Measurements from ENCODE around the gene ELOB.

Gene ELOB

GRCh38 chr16:2777231-2777902 lies at the start of gene ELOB:
Gene ELOB, minus strand, starts transcription at chr16:2777280. Its CDS starts 41 bp downstream, at chr16:2777239.
- DNase-seq (ENCODE audit: low read depth in 2 of 2), result peak; percentile 83 to 87

GRCh38 chr16:2825906-2826305 lies 48.8 kb upstream of the ELOB start:
- no peak for DNase-seq (ENCODE audit: low read depth in 2 of 2)

GRCh38 chr16:2825049-2825742 lies 48.1 kb upstream of the ELOB start:
- no peak for DNase-seq (ENCODE audit: low read depth in 2 of 2)

- no peak for DNase-seq (ENCODE audit: low read depth in 2 of 2)
These were observed 47.5 kb upstream of the ELOB start for GRCh38 chr16:2824626-2825025.

DNA sequence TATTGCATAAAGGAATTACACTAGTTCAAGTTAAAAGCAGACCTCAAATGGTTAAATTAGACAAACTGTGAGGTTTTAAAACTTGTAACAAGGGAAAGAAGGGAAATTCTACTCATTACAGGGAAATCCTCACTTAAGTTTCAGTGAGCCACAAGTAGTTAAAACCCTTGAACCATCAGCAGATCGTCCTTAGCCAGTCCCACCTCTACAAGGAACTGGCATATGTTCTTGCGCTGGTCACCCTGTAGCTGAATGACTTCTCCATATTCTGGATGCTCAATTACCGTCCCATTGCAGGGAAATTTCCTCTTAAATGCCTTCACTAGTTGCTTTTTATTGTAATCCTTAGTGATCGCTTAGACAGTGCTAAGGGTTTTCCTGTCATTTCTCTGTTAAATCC lies 45.4 kb upstream of the ELOB start:
- DNase-seq (ENCODE audit: low read depth in 2 of 2), result no peak

GRCh38 chr16:2822158-2822495 lies 45.0 kb upstream of the ELOB start:
- no peak for DNase-seq (ENCODE audit: low read depth in 2 of 2)

GRCh38 chr16:2821487-2822157 lies 44.5 kb upstream of the ELOB start:
- DNase-seq (ENCODE audit: low read depth in 2 of 2), result no peak

GRCh38 chr16:2820836-2821486 lies 43.9 kb upstream of the ELOB start:
- no peak for DNase-seq (ENCODE audit: low read depth in 2 of 2)

DNA sequence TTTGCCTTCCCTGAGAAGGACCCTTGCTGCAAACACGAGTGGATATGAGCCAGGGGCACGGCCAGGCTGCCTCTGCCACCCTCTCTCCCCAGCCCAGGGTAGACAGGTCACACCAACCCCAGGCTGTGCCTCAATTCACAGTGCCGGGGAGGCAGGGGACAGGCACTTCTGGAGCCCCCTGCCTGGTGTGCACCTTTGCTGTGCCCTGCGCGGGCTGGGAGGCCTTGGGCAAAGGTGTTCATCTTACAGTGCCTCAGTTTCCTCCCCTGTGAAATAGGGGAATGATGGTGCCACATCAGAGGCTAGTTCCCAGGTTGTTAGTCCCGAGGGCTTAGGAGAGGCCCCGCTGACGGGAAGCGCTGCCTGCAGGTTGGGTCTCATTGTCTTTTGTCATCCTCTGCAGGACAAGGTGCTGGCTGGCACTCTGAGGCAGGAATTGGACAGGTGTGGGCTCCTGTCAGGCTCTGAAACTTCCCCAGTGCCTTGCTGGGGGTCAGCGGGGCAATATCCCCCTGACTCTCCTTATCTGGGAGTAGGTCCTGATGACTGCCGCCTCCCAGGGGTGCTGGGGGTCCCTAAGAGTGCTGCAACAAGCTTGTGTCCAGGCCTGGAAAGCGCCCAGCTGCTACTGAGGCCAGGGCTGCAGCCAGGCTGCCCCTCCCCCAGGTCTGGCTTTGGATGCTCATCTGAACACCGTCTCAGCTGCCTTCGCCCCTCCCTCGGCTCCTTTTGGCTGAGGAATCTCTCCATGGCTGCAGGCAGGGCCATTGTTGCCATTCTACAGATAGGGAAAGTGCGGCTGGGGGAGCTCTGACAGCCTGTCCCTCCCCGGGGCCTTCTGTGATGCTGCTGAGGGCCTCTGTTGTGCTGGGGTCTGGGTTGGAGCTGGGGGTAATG lies 43.1 kb upstream of the ELOB start:
- DNase-seq (ENCODE audit: low read depth in 2 of 2), result no peak

GRCh38 chr16:2819179-2819938 lies 42.3 kb upstream of the ELOB start:
- no peak for DNase-seq (ENCODE audit: low read depth in 2 of 2)

DNA sequence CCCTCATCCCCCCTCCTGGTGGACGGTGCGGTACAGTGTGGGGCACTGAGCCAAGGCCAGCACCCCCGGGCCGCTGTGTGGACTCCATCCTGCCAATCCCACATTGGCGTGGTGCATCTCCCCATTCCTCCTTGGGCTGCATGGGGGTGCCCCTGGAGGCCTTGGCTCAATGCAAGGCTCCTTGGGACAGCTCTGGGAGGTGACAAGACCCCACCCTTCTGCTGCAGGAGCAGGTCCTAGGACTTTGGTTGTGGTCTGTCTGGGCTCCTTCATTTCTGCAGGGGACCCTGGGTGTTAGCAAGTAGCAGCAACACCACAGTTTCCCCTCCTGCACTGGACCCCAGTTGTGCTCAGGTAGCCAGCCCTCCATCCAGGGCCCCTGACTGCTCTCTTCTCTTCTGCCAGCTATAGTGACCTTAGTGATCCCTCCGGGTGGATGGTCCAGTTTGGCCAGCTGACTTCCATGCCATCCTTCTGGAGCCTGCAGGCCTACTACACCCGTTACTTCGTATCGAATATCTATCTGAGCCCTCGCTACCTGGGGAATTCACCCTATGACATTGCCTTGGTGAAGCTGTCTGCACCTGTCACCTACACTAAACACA lies 41.3 kb upstream of the ELOB start:
- no peak for DNase-seq (ENCODE audit: low read depth in 2 of 2)

- DNase-seq (ENCODE audit: low read depth in 2 of 2), result no peak
These were observed 40.5 kb upstream of the ELOB start for GRCh38 chr16:2817340-2818271.

- peak in 1 of 2 donors; percentile 32 for DNase-seq (ENCODE audit: low read depth in 2 of 2)
These were observed 39.8 kb upstream of the ELOB start, which contains the start of gene PRSS21 for GRCh38 chr16:2816751-2817339. Gene PRSS21, plus strand, starts transcription at chr16:2817237. Its CDS starts 32 bp downstream, at chr16:2817269.

DNA sequence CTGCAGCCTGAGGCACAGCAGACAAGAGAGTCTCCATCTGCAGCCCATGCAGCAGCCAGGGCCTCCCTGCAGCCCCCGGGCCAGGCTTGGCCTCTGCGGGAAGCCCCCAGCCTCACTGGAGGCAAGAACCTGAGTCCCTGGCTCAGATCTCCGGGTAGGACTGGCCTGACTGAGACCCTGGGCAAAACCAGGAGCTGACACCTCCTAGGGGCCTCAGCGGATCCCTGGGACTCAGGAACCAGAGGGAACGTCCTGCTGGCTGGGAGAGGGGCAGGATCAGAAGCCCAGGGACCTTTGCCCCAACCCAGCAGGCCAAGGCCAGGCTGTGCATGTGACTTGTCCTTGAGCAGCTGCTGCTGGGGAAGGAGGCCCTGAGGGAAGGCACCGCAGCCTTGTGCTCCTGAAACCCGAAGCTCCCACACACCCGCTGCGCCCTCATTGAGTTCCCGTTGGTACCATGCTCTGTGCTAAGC lies 38.3 kb upstream of the ELOB start:
- DNase-seq (ENCODE audit: low read depth in 2 of 2), result no peak

- no peak for DNase-seq (ENCODE audit: low read depth in 2 of 2)
These were observed 37.6 kb upstream of the ELOB start for GRCh38 chr16:2814551-2815298.

DNA sequence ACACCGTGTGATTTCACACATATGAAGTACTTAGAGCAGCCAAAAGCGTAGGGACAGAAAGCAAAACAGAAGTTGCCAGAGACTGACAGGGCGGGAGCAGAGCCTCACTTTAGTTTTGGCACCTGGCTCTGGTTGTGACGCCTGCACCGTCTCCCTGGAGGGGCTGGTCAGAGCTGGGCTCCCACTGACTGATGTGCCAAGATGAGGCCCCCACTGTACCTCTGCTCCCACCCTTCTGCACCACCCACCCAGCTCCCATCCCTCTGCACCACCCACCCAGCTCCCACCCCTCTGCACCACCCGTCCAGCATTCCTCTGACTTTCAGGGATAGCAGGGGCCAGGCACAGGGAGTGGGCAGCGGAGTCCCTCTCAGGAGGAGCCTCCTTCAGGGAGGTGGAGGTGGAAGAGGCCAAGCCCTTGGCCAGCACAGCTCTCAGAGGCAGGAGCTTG lies 36.7 kb upstream of the ELOB start:
- DNase-seq (ENCODE audit: low read depth in 2 of 2), result no peak

- DNase-seq (ENCODE audit: low read depth in 2 of 2), result no peak
These were observed 34.8 kb upstream of the ELOB start for GRCh38 chr16:2811703-2812471.
